HG03097 (cell line): ENCODE measurements around the gene ARHGEF17.
A peak's percentile ranks its signal among the peaks of the same experiment; 100 is the strongest.
"Not testable (repeated sequence)": the region's sequence is repeated elsewhere in the genome, so short reads cannot be mapped to it uniquely, and the experiment has no call there.

Source experiments
- ATAC-seq: cut with Tn5 transposase; IDR thresholded peaks from one replicate; pipeline ENCODE4 v1.9.1; 2021; ENCODE audit not compliant: unreplicated experiment, low FRiP score

ARHGEF17 gene

GRCh38 chr11:73271936-73272679 lies 36.0 kb upstream of the ARHGEF17 start, which contains the start of gene P2RY6:
Gene P2RY6, plus strand, starts transcription at chr11:73272338. Its CDS starts 24,181 bp downstream, at chr11:73296519.
- ATAC-seq, result no peak

- ATAC-seq, result no peak
Measured at GRCh38 chr11:73272680-73273038, 35.4 kb upstream of the ARHGEF17 start.

- no peak for ATAC-seq
Measured at GRCh38 chr11:73273222-73273895, 34.7 kb upstream of the ARHGEF17 start.

- not testable (repeated sequence) for ATAC-seq
Measured at GRCh38 chr11:73274191-73274590, 33.9 kb upstream of the ARHGEF17 start.

- ATAC-seq, result no peak
Measured at GRCh38 chr11:73274722-73275380, 33.2 kb upstream of the ARHGEF17 start.

GRCh38 chr11:73275381-73275750 lies 32.7 kb upstream of the ARHGEF17 start:
- no peak for ATAC-seq

GRCh38 chr11:73277467-73277866 lies 30.6 kb upstream of the ARHGEF17 start:
- ATAC-seq, result no peak

- ATAC-seq, result no peak
Measured at GRCh38 chr11:73280626-73281025, 27.4 kb upstream of the ARHGEF17 start.

- ATAC-seq, result no peak
Measured at GRCh38 chr11:73281201-73281741, 26.8 kb upstream of the ARHGEF17 start.

GRCh38 chr11:73281796-73282660 lies 26.0 kb upstream of the ARHGEF17 start:
- ATAC-seq, result no peak

GRCh38 chr11:73283276-73284000 lies 24.6 kb upstream of the ARHGEF17 start:
- no peak for ATAC-seq

GRCh38 chr11:73284106-73284505 lies 24.0 kb upstream of the ARHGEF17 start:
- ATAC-seq, result no peak

GRCh38 chr11:73285721-73286120 lies 22.4 kb upstream of the ARHGEF17 start:
- no peak for ATAC-seq

- ATAC-seq, result no peak
Measured at GRCh38 chr11:73286240-73286810, 21.8 kb upstream of the ARHGEF17 start.

- ATAC-seq, result no peak
Measured at GRCh38 chr11:73287400-73288101, 20.5 kb upstream of the ARHGEF17 start.

GRCh38 chr11:73288192-73288872 lies 19.7 kb upstream of the ARHGEF17 start:
- ATAC-seq, result no peak

GRCh38 chr11:73288873-73289707 lies 19.0 kb upstream of the ARHGEF17 start:
- ATAC-seq, result peak; percentile 75
